Endothelial cell of umbilical vein (primary cell): ENCODE measurements around the gene SIAH1. TPM values are rescaled to one million over a fixed set of nuclear protein-coding genes. Genes with fewer than 3 reads are reported as not detected.

Experiments
- BruUV-seq: library from RNA; stranded (reverse); fragments of 400-500 nt; replicated peaks from 2 replicates; lab custom pipeline; 2021; lab: Mats Ljungman, UMichigan
- CTCF ChIA-PET: fragments of 300-600, 350-600 bp; sonication (Branson Sonifier 250); formaldehyde crosslinking; loops from one replicate; lab custom pipeline; 2021; ENCODE audit warnings: antibody characterized with exemption, inconsistent platforms; lab: Charles Lee
- POLR2A ChIA-PET: fragments of 300-600, 350-600 bp; sonication (Branson Sonifier 250); formaldehyde crosslinking; loops from one replicate; lab custom pipeline; 2021; ENCODE audit warnings: antibody characterized with exemption, inconsistent platforms; lab: Charles Lee
- DNase-seq: peaks from one replicate; pipeline ENCODE4 v3.0.0-alpha.2; 2011; ENCODE audit warnings: low read depth, low spot score
- FAIRE-seq: peaks from 2 replicates; lab custom pipeline; 2011; peaks lifted over from hg19 to GRCh38; lab: Jason Lieb, UNC
- H2AFZ ChIP-seq: 2 replicates; pipeline ENCODE4 v1.6.0; 2012; ENCODE audit warnings: low read depth, low read length, control low read depth, inconsistent platforms
- H3K27ac ChIP-seq: 2 replicates; pipeline ENCODE4 v1.5.1; 2011; ENCODE audit warnings: low read depth, mild to moderate bottlenecking, control low read depth, low read length, moderate library complexity; ENCODE audit not compliant: insufficient read depth
- H3K27me3 ChIP-seq, 2 experiments: 2 replicates each; pipeline versions ENCODE4 v1.6.0 to v1.6.1; 2011; ENCODE audit warnings: low read length in 2 of 2, mixed read lengths in 1 of 2; ENCODE audit not compliant: control insufficient read depth in 2 of 2, insufficient read depth in 2 of 2
- H3K36me3 ChIP-seq, 2 experiments: 2 replicates in 1 of 2; 3 replicates in 1 of 2; pipeline ENCODE4 v1.5.1; 2011; ENCODE audit warnings: low read length in 2 of 2, mild to moderate bottlenecking in 1 of 2, moderate library complexity in 1 of 2; ENCODE audit not compliant: control insufficient read depth in 2 of 2, insufficient read depth in 2 of 2; ENCODE audit errors: extremely low read depth in 1 of 2
- H3K4me1 ChIP-seq: 3 replicates; pipeline ENCODE4 v1.5.1; 2011; ENCODE audit warnings: mild to moderate bottlenecking, low read length; ENCODE audit not compliant: control insufficient read depth, insufficient read depth; ENCODE audit errors: extremely low read depth
- H3K4me2 ChIP-seq: 2 replicates; pipeline ENCODE4 v1.6.1; 2011; ENCODE audit warnings: low read length, control low read depth, mixed read lengths; ENCODE audit not compliant: insufficient read depth
- H3K4me3 ChIP-seq, 3 experiments: fragments of 200-600 bp in 1 of 3; sonication (generic), shearing (Covaris generic) in 1 of 3; replicated peaks in 1 of 3; 2 replicates each; pipeline ENCODE4 v1.5.1; 2011 to 2016; ENCODE audit warnings: control low read depth in 3 of 3, low read length in 3 of 3, mild to moderate bottlenecking in 2 of 3, inconsistent platforms in 1 of 3, low read depth in 1 of 3, moderate library complexity in 1 of 3; ENCODE audit not compliant: insufficient read depth in 1 of 3
- H3K79me2 ChIP-seq: 2 replicates; pipeline ENCODE4 v1.6.0; 2012; ENCODE audit warnings: low read length, inconsistent platforms; ENCODE audit not compliant: control insufficient read depth, insufficient read depth
- H3K9ac ChIP-seq: replicated peaks from 2 replicates; pipeline ENCODE3; 2011; ENCODE audit warnings: low read length, control low read depth; ENCODE audit not compliant: insufficient read depth; ENCODE audit errors: extremely low read depth
- H3K9me1 ChIP-seq: replicated peaks from 3 replicates; pipeline ENCODE4 v1.6.0; 2011; ENCODE audit warnings: mild to moderate bottlenecking, low read length; ENCODE audit not compliant: control insufficient read depth, insufficient read depth; ENCODE audit errors: extremely low read depth
- H3K9me3 ChIP-seq: replicated peaks from 2 replicates; pipeline ENCODE4 v1.5.1; 2012; ENCODE audit warnings: low read length, inconsistent platforms; ENCODE audit not compliant: control insufficient read depth, insufficient read depth
- H4K20me1 ChIP-seq: replicated peaks from 2 replicates; pipeline ENCODE3; 2011; ENCODE audit warnings: mild to moderate bottlenecking, low read length; ENCODE audit not compliant: control insufficient read depth, insufficient read depth; ENCODE audit errors: extremely low read depth
- EZH2 ChIP-seq: IDR thresholded peaks from 2 replicates; pipeline ENCODE4 v1.6.1; 2012; ENCODE audit warnings: borderline replicate concordance, low read depth, mild to moderate bottlenecking, moderate library complexity, low read length, inconsistent platforms; ENCODE audit not compliant: severe bottlenecking
- FOS ChIP-seq: IDR thresholded peaks from 2 replicates; pipeline ENCODE4 v1.6.1; 2011; ENCODE audit warnings: mild to moderate bottlenecking, low read length, moderate library complexity, borderline replicate concordance; ENCODE audit not compliant: insufficient read depth
- GATA2 ChIP-seq: IDR thresholded peaks from 2 replicates; pipeline ENCODE4 v1.7.0; 2011; ENCODE audit warnings: low read depth, mild to moderate bottlenecking, moderate library complexity, mixed read lengths, low read length; ENCODE audit not compliant: insufficient read length, insufficient read depth
- JUN ChIP-seq: IDR thresholded peaks from 2 replicates; pipeline ENCODE4 v1.6.1; 2011; ENCODE audit warnings: borderline replicate concordance, low read depth; ENCODE audit not compliant: insufficient read length, insufficient read depth
- POLR2A ChIP-seq: IDR thresholded peaks from 2 replicates; pipeline ENCODE4 v1.6.1; 2012; ENCODE audit warnings: low read depth, mild to moderate bottlenecking, control low read depth, low read length
- dilution Hi-C: fragments of 300-500 bp; cut with MboI; formaldehyde crosslinking; loops from one replicate; pipeline ENCODE4 v1.15.0; 2019; ENCODE audit warnings: low sequenced_read_pairs; ENCODE audit not compliant: extremely low pct_ligation_motif_present
- intact Hi-C: fragments of 100-400 bp; cut with micrococcal nuclease; formaldehyde crosslinking; loops from one replicate; pipeline ENCODE4 v1.10.0; 2022
- polyA plus RNA-seq, 4 experiments: library from polyadenylated mRNA; depleted of rRNA in 3 of 4; stranded (reverse) in 3 of 4; unstranded in 1 of 4; fragments of >200 nt; gene quantifications; 2 replicates each; pipeline versions ENCODE4 v1.2.1 to v1.2.3, GENCODE V29; 2011 to 2012; ENCODE audit warnings: missing spikeins in 1 of 4
- small RNA-seq: library from RNA; depleted of rRNA; stranded (forward); fragments of <200 nt; gene quantifications from one replicate; pipeline ENCODE3, GENCODE V24; 2012; ENCODE audit warnings: low replicate concordance, low read depth; ENCODE audit not compliant: insufficient read depth, insufficient read length
- total RNA-seq: library from RNA; stranded (reverse); gene quantifications from 2 replicates; pipeline ENCODE4 v1.2.3, GENCODE V29; 2021
- TF ChIP-seq, protein P1 (sequence below): IDR thresholded peaks from 2 replicates; pipeline ENCODE4 v1.6.1; 2011; ENCODE audit not compliant: insufficient read depth, insufficient read length
- TF ChIP-seq, protein P2 (sequence below), 2 donors: IDR thresholded peaks; 1 replicate in 1 of 2; 2 replicates in 1 of 2; pipeline ENCODE4 v1.5.1; 2011; ENCODE audit warnings: low read length in 2 of 2, mild to moderate bottlenecking in 2 of 2, moderate library complexity in 2 of 2, control low read depth in 1 of 2, inconsistent platforms in 1 of 2, low read depth in 1 of 2; ENCODE audit not compliant: insufficient read depth in 1 of 2; ENCODE audit errors: extremely low read depth in 1 of 2

The SIAH1 gene
- total and polyA plus RNA-seq, 2 donors (not counting 3 experiments of a cell fraction or from before 2014, with no cell fraction given) = 14.4 to 19.9 TPM

DNA sequence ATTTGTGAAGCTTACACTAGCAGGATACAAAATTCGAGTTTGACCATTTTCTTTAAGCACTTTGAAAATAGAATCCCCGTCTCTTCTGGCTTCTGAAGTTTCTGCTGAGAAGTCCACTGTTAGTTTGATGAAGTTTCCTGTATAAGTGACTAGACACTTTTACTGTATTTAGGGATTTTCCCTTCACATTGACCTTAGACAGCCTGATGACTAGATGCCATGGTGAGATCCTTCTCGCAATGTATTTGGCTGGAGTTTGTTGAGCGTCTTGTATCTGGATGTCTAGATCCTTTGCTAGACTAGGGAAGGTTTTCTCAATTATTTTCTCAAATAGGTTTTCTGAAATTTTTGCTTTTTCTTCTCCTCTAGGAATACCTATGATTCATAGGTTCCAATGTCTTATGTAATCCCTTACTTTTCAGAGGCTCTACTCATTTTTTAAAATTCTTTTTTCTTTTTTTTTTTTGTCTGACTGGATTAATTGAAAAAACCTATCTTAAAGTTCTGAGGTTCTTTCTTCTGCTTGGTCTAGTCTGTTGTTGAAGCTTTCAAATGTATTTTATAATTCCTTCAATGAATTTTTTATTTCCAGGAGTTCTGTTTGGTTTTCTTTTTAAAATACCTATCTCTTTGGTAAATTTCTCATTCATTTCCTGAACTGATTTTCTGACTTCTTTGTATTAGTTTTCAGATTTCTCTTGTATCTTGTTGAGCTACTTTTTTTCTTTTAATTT, 74.1 kb downstream of the SIAH1 start:
- intact Hi-C loops (no loop called here), dilution Hi-C loops (no loop called here)
- peaks cover 4% of the 10 kb centered on the region for H3K9me3 ChIP-seq
- FAIRE-seq (no peak), DNase-seq (no peak)
- H2AFZ ChIP-seq = no peak overlapping the region
- H3K79me2 ChIP-seq = no peaks in the 10 kb centered on the region
- H3K27ac ChIP-seq = no peak overlapping the region
- no peaks in the 10 kb centered on the region for H3K27me3 ChIP-seq
- no peaks in the 10 kb centered on the region for H3K36me3 ChIP-seq
- H3K4me2 ChIP-seq = no peak overlapping the region
- H3K9ac ChIP-seq = no peak overlapping the region
- ChIA-PET POLR2A (no interaction called here), CTCF (interaction anchor here (0.5 kb wide), 1 partner anchor 12 kb away, joined by 3 read pairs; no protein-coding TSS in a partner anchor)
- no peaks in the 10 kb centered on the region for H3K4me1 ChIP-seq
- no TSS peak for BruUV-seq
- H3K9me1 ChIP-seq = no peaks in the 10 kb centered on the region
- H3K4me3 ChIP-seq = no peak overlapping the region
- H4K20me1 ChIP-seq = no peaks in the 10 kb centered on the region
- TF ChIP-seq FOS (no peak), JUN (no peak), EZH2 (no peak), GATA2 (no peak), POLR2A (no peak)
- TF ChIP-seq, protein P1, sequence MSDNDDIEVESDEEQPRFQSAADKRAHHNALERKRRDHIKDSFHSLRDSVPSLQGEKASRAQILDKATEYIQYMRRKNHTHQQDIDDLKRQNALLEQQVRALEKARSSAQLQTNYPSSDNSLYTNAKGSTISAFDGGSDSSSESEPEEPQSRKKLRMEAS = no peak
- TF ChIP-seq, protein P2, sequence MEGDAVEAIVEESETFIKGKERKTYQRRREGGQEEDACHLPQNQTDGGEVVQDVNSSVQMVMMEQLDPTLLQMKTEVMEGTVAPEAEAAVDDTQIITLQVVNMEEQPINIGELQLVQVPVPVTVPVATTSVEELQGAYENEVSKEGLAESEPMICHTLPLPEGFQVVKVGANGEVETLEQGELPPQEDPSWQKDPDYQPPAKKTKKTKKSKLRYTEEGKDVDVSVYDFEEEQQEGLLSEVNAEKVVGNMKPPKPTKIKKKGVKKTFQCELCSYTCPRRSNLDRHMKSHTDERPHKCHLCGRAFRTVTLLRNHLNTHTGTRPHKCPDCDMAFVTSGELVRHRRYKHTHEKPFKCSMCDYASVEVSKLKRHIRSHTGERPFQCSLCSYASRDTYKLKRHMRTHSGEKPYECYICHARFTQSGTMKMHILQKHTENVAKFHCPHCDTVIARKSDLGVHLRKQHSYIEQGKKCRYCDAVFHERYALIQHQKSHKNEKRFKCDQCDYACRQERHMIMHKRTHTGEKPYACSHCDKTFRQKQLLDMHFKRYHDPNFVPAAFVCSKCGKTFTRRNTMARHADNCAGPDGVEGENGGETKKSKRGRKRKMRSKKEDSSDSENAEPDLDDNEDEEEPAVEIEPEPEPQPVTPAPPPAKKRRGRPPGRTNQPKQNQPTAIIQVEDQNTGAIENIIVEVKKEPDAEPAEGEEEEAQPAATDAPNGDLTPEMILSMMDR (IDR thresholded peaks at IDR 0.05; ENCODE audit: extremely low read depth in 1 of 2, insufficient read depth in 1 of 2, low read depth in 1 of 2, low read length in 2 of 2) = no peak

Small RNA genes lying within 50 kb of the gene (small RNA-seq; reads per million reads assigned to genes)
- gene RF00017 = not detected

Other genes starting within 250 kb of the SIAH1 start
- not detected in 2 replicates for gene ABCC12, start 229.4 kb downstream of the SIAH1 start, total RNA-seq
- not detected in 2 replicates for gene ABCC12, start 229.4 kb downstream of the SIAH1 start, polyA plus RNA-seq
- 35.5 and 38.4 TPM in 2 replicates for gene LONP2, start 141.1 kb downstream of the SIAH1 start, total RNA-seq
- 13.5 and 13.6 TPM in 2 replicates for gene LONP2, start 141.1 kb downstream of the SIAH1 start, polyA plus RNA-seq
- not detected in 2 replicates for gene ABCC11, start 137.9 kb downstream of the SIAH1 start, total RNA-seq
- 0.06 and 0.08 TPM in 2 replicates for gene ABCC11, start 137.9 kb downstream of the SIAH1 start, polyA plus RNA-seq
- 18.7 and 18.8 TPM in 2 replicates for gene N4BP1, start 224.8 kb upstream of the SIAH1 start, total RNA-seq
- gene N4BP1, start 224.8 kb upstream of the SIAH1 start, polyA plus RNA-seq = 10.6 and 11.6 TPM in 2 replicates